K562 (cell line): ENCODE data around the gene DEGS1. TPM values are rescaled to one million over a fixed set of nuclear protein-coding genes. Genes with fewer than 3 reads are reported as not detected.
A peak's percentile ranks its signal among the peaks of the same experiment; 100 is the strongest.

Experiments used
- ATAC-seq: fragments of 200-7000 bp; cut with Tn5 transposase; 3 replicates; pipeline ENCODE4 v1.9.1; 2020; ENCODE audit warnings: moderate library complexity
- BruUV-seq: library from RNA; stranded (reverse); fragments of 400-500 nt; replicated peaks from 2 replicates; lab custom pipeline; 2021; lab: Mats Ljungman, UMichigan
- CTCF ChIA-PET: fragments of 300-600 bp; formaldehyde crosslinking; extraction: SDS; loops from one replicate; lab custom pipeline; 2021; ENCODE audit warnings: low intra/inter-chr PET ratio; lab: Yijun Ruan, JAX
- POLR2A ChIA-PET: fragments of 300-600, 350-650 bp; sonication (Branson Sonifier 250); formaldehyde crosslinking; extraction: SDS; loops from one replicate; lab custom pipeline; 2021; ENCODE audit warnings: antibody characterized with exemption, inconsistent platforms; lab: Yijun Ruan, JAX
- DNase-seq, 4 experiments: peaks; one replicate each; pipeline versions ENCODE4 v3.0.0 to v3.0.0-alpha.2; 2011 to 2018; ENCODE audit warnings: low spot score in 3 of 4, mixed read lengths in 3 of 4; ENCODE audit errors: extremely low read depth in 1 of 4
- FAIRE-seq: peaks from 2 replicates; lab custom pipeline; 2011; peaks lifted over from hg19 to GRCh38; lab: Jason Lieb, UNC
- H2AFZ ChIP-seq: 2 replicates; pipeline ENCODE4 v1.6.0; 2011; ENCODE audit warnings: low read depth, low read length, control low read depth, inconsistent platforms
- H3K27ac ChIP-seq: fragments of 200-600 bp; 3 replicates; pipeline ENCODE4 v1.8.0; 2011; ENCODE audit warnings: low read depth, mild to moderate bottlenecking, control low read depth, inconsistent platforms, low read length, moderate library complexity, mixed read lengths; ENCODE audit errors: extremely low read depth
- H3K27me3 ChIP-seq, 2 experiments: fragments of 300-600 bp in 1 of 2; 2 replicates in 1 of 2; 3 replicates in 1 of 2; pipeline versions ENCODE4 v1.6.0 to v1.8.0; 2011; ENCODE audit warnings: inconsistent platforms in 2 of 2, low read length in 2 of 2, mild to moderate bottlenecking in 1 of 2, mixed read lengths in 1 of 2, moderate library complexity in 1 of 2; ENCODE audit not compliant: control insufficient read depth in 2 of 2, insufficient read depth in 2 of 2
- H3K36me3 ChIP-seq: fragments of 300-600 bp; 3 replicates; pipeline ENCODE4 v1.8.0; 2011; ENCODE audit warnings: mild to moderate bottlenecking, low read length, inconsistent platforms; ENCODE audit not compliant: control insufficient read depth, insufficient read depth
- H3K4me1 ChIP-seq, 2 experiments: fragments of 200-600 bp in 1 of 2; replicated peaks in 1 of 2; 2 replicates in 1 of 2; 3 replicates in 1 of 2; pipeline versions ENCODE4 v1.5.1 to v1.8.0; 2011; ENCODE audit warnings: inconsistent platforms in 2 of 2, low read length in 2 of 2, mild to moderate bottlenecking in 1 of 2, mixed read lengths in 1 of 2, moderate library complexity in 1 of 2; ENCODE audit not compliant: control insufficient read depth in 2 of 2, insufficient read depth in 2 of 2
- H3K4me2 ChIP-seq: 2 replicates; pipeline ENCODE4 v1.6.1; 2011; ENCODE audit warnings: low read length, control low read depth, inconsistent platforms, mixed read lengths; ENCODE audit not compliant: insufficient read depth
- H3K4me3 ChIP-seq: fragments of 200-600 bp; sonication (generic), shearing (Covaris generic); 2 replicates; pipeline ENCODE4 v1.5.1; 2016; ENCODE audit warnings: control low read depth, inconsistent platforms
- H3K79me2 ChIP-seq: fragments of 200-600 bp; 3 replicates; pipeline ENCODE4 v1.8.0; 2011; ENCODE audit warnings: low read length, inconsistent platforms; ENCODE audit not compliant: control insufficient read depth, insufficient read depth
- H3K9ac ChIP-seq, 2 experiments: 2 replicates each; pipeline versions ENCODE4 v1.6.0 to v1.6.1; 2011; ENCODE audit warnings: low read depth in 2 of 2, low read length in 2 of 2, control low read depth in 1 of 2, inconsistent platforms in 1 of 2, mild to moderate bottlenecking in 1 of 2, mixed read lengths in 1 of 2; ENCODE audit not compliant: insufficient read depth in 1 of 2
- H3K9me1 ChIP-seq: one replicate; pipeline ENCODE4 v1.6.0; 2011; ENCODE audit warnings: inconsistent platforms, mild to moderate bottlenecking, low read length, moderate library complexity; ENCODE audit not compliant: control insufficient read depth, insufficient read depth
- H3K9me3 ChIP-seq: replicated peaks from 2 replicates; pipeline ENCODE4 v1.5.1; 2011; ENCODE audit warnings: low read depth, low read length, inconsistent platforms; ENCODE audit not compliant: control insufficient read depth, insufficient read depth
- H4K20me1 ChIP-seq: replicated peaks from 2 replicates; pipeline ENCODE4 v1.6.1; 2011; ENCODE audit warnings: low read length, inconsistent platforms, mixed read lengths; ENCODE audit not compliant: control insufficient read depth, insufficient read depth
- RBM15 ChIP-seq: fragments of 200-400 bp; formaldehyde crosslinking; IDR thresholded peaks from 2 replicates; pipeline ENCODE4 v1.6.1; 2018; ENCODE audit warnings: mild to moderate bottlenecking, low read length, moderate library complexity; ENCODE audit not compliant: insufficient read depth
- ZBTB40 ChIP-seq, 2 experiments: fragments of 450-650 bp in 1 of 2; sonication (generic) in 1 of 2; formaldehyde crosslinking in 1 of 2; IDR thresholded peaks; 2 replicates each; pipeline versions ENCODE4 v1.7.1 to v1.9.0; 2016 to 2022; ENCODE audit warnings: inconsistent platforms in 1 of 2, mild to moderate bottlenecking in 1 of 2, missing genetic modification reagents in 1 of 2
- ZFP91 ChIP-seq: sonication (generic); formaldehyde crosslinking; IDR thresholded peaks from 2 replicates; pipeline ENCODE4 v1.8.0; 2022; ENCODE audit warnings: mild to moderate bottlenecking, missing genetic modification reagents
- WGBS: fragments of 100-300 bp; shearing (Covaris generic); methylation state at CpG from one replicate; pipeline ENCODE4 v1.1.6; 2016; ENCODE audit warnings: low coverage, mixed read lengths; ENCODE audit not compliant: insufficient coverage; ENCODE audit errors: missing lambda C conversion rate; 5-methylcytosine and 5-hydroxymethylcytosine counted together
- in situ Hi-C: fragments of 300-500 bp; cut with MboI; formaldehyde crosslinking; loops from 4 replicates; pipeline ENCODE4 v1.15.0; 2018; ENCODE audit warnings: inconsistent platforms, mixed read lengths
- intact Hi-C: fragments of 100-400 bp; cut with micrococcal nuclease; formaldehyde crosslinking; loops from 2 replicates; pipeline ENCODE4 v1.14.2; 2022
- polyA plus RNA-seq, 8 experiments: library from polyadenylated mRNA; depleted of rRNA in 4 of 8; stranded (reverse) in 5 of 8; unstranded in 3 of 8; fragments of >200 nt; fragmentation: Nextera tagmentation in 2 of 8; fragmentation: Illumina TruSeq in 1 of 8; extraction: Ambion mirVana in 2 of 8; extraction: Trizol in 1 of 8; gene quantifications; 2 replicates each; pipeline versions ENCODE4 v1.2.1 to v1.2.3, GENCODE V29; 2011 to 2014; ENCODE audit warnings: inconsistent platforms in 1 of 8, missing spikeins in 1 of 8
- total RNA-seq, 7 experiments: library from RNA; depleted of rRNA in 6 of 7; stranded (reverse); fragments of >200 nt in 6 of 7; fragmentation: Illumina TruSeq in 2 of 7; extraction: Trizol in 2 of 7; gene quantifications; 2 replicates each; pipeline versions ENCODE4 v1.2.1 to v1.2.3, GENCODE V29; 2011 to 2021; ENCODE audit warnings: low replicate concordance in 1 of 7

The DEGS1 gene
- total and polyA plus RNA-seq, 9 of the 15 experiments (the other 6 are each of a cell fraction or from before 2014, with no cell fraction given): 12.3 to 95.0 (median 38.8) TPM

- intact Hi-C loops: no loop called here
- no peak overlapping the region for H2AFZ ChIP-seq
- POLR2A ChIA-PET: interaction anchor here (0.8 to 1.6 kb wide), 4 partner anchors 8 to 15 kb away, joined by 3 to 6 read pairs (median 4); no protein-coding TSS in a partner anchor
- no TSS peak for BruUV-seq
- no peak overlapping the region for H3K4me2 ChIP-seq
- no peak overlapping the region for H3K4me3 ChIP-seq
- TF ChIP-seq ZFP91 (CRISPR knock-in tag) (no peak), RBM15 (no peak), ZBTB40 (IDR thresholded peaks at IDR 0.05) (0 out of 2 replicates have a peak, but pooled peaks have one; percentile 39), ZBTB40 (CRISPR knock-in tag; IDR thresholded peaks at IDR 0.05) (no peak)
- TF ChIP-seq, all 486 proteins: peak for 1
- H3K27ac ChIP-seq: no peak overlapping the region
- 84% methylated on average over 5 of the region's 5 CpGs for WGBS
- no peaks in the 10 kb centered on the region for H3K27me3 ChIP-seq
- in situ Hi-C loops: no loop called here
- no peak overlapping the region for H3K9ac ChIP-seq
- CTCF ChIA-PET: no interaction called here
- no peaks in the 10 kb centered on the region for H3K9me1 ChIP-seq
- peaks cover 5 to 18% of the 10 kb centered on the region in 2 experiments; a peak in 3 of 5 replicates for H3K4me1 ChIP-seq
- DNase-seq: no peak
- H4K20me1 ChIP-seq: no peaks in the 10 kb centered on the region
- peaks cover 9% of the 10 kb centered on the region for H3K79me2 ChIP-seq
- no peaks in the 10 kb centered on the region for H3K9me3 ChIP-seq
- ATAC-seq: no peak
- no peak for FAIRE-seq
- no peaks in the 10 kb centered on the region for H3K36me3 ChIP-seq
These were observed 4.1 kb upstream of the DEGS1 start for GRCh38 chr1:224178894-224179293.
